Sigmoid colon (tissue), 4 donors: Measurements from ENCODE around the gene CENPP.

Experiments used
- CTCF ChIP-seq, 4 experiments: fragments of 450-650 bp in 3 of 4; fragments of 200-600 bp in 1 of 4; IDR thresholded peaks; one replicate each; pipeline ENCODE4 v1.5.1; 2016 to 2019; ENCODE audit warnings: antibody characterized with exemption in 4 of 4, mild to moderate bottlenecking in 3 of 4, moderate library complexity in 2 of 4
- EP300 ChIP-seq, 4 donors: sonication (generic); formaldehyde crosslinking; IDR thresholded peaks; one replicate each; pipeline ENCODE4 v1.6.1; 2017; ENCODE audit warnings: antibody characterized with exemption in 4 of 4
- POLR2A ChIP-seq, 2 donors: fragments of 450-650 bp; IDR thresholded peaks; one replicate each; pipeline ENCODE4 v1.6.1; 2016; ENCODE audit warnings: antibody characterized with exemption in 2 of 2, mild to moderate bottlenecking in 2 of 2, moderate library complexity in 2 of 2
- POLR2AphosphoS5 ChIP-seq, 4 donors: sonication (generic); formaldehyde crosslinking; IDR thresholded peaks; one replicate each; pipeline ENCODE4 v1.6.1; 2017; ENCODE audit warnings: antibody characterized with exemption in 4 of 4

- TF ChIP-seq CTCF (IDR thresholded peaks at IDR 0.05) (no peak), POLR2A (IDR thresholded peaks at IDR 0.05) (no peak), EP300 (IDR thresholded peaks at IDR 0.05) (no peak), POLR2AphosphoS5 (IDR thresholded peaks at IDR 0.05) (no peak)
These were observed 163.2 kb downstream of the CENPP start for GRCh38 chr9:92488681-92489550.
